HT1080 (cell line): ENCODE results near the gene NTSR2. TPM values are rescaled to one million over a fixed set of nuclear protein-coding genes. Genes with fewer than 3 reads are reported as not detected.
"Not testable (repeated sequence)": the region's sequence is repeated elsewhere in the genome, so short reads cannot be mapped to it uniquely, and the experiment has no call there.

Experiments
- DNase-seq: peaks from one replicate; pipeline ENCODE4 v3.0.0-alpha.2; 2015; ENCODE audit warnings: low read depth
- total RNA-seq: library from RNA; depleted of rRNA; stranded (reverse); fragments of >200 nt; shearing (Covaris generic); gene quantifications from 2 replicates; pipeline ENCODE4 v1.2.3, GENCODE V29; 2014

Gene NTSR2
- total RNA-seq, 1 experiment from 2014 or later: not detected

- DNase-seq: no peak
Measured at GRCh38 chr2:11680182-11680900, 10.3 kb upstream of the NTSR2 start.

- no peak for DNase-seq
Measured at GRCh38 chr2:11679486-11680181, 9.6 kb upstream of the NTSR2 start.

- DNase-seq: no peak
Measured at GRCh38 chr2:11679016-11679415, 9.0 kb upstream of the NTSR2 start.

GRCh38 chr2:11678306-11678960 lies 8.4 kb upstream of the NTSR2 start:
- DNase-seq: no peak

- no peak for DNase-seq
Measured at GRCh38 chr2:11677136-11678055, 7.4 kb upstream of the NTSR2 start.

- no peak for DNase-seq
Measured at GRCh38 chr2:11676640-11677039, 6.6 kb upstream of the NTSR2 start.

GRCh38 chr2:11675423-11676112 lies 5.6 kb upstream of the NTSR2 start:
- no peak for DNase-seq

GRCh38 chr2:11674983-11675382 lies 5.0 kb upstream of the NTSR2 start:
- no peak for DNase-seq

- no peak for DNase-seq
Measured at GRCh38 chr2:11672407-11672806, 2.4 kb upstream of the NTSR2 start.

- no peak for DNase-seq
Measured at GRCh38 chr2:11667866-11668637, 1.9 kb downstream of the NTSR2 start.

- peak; percentile 15 for DNase-seq
Measured at GRCh38 chr2:11667194-11667593, 2.8 kb downstream of the NTSR2 start.

GRCh38 chr2:11665510-11666362 lies 4.3 kb downstream of the NTSR2 start:
- no peak for DNase-seq

GRCh38 chr2:11665028-11665427 lies 5.0 kb downstream of the NTSR2 start:
- no peak for DNase-seq

- DNase-seq: no peak
Measured at GRCh38 chr2:11663427-11663826, 6.6 kb downstream of the NTSR2 start.

GRCh38 chr2:11662882-11663281 lies 7.1 kb downstream of the NTSR2 start:
- DNase-seq: no peak

GRCh38 chr2:11661891-11662435 lies 8.0 kb downstream of the NTSR2 start:
- DNase-seq: no peak

GRCh38 chr2:11660396-11660795 lies 9.6 kb downstream of the NTSR2 start:
- not testable (repeated sequence) for DNase-seq

GRCh38 chr2:11659851-11660250 lies 10.1 kb downstream of the NTSR2 start:
- no peak for DNase-seq

- no peak for DNase-seq
Measured at GRCh38 chr2:11659115-11659475, 10.9 kb downstream of the NTSR2 start.
